ENCODE data around the gene MTAP. TPM values are rescaled to one million over a fixed set of nuclear protein-coding genes. Genes with fewer than 3 reads are reported as not detected.

The MTAP gene
- polyA plus RNA-seq, 3 donors: 33.7 to 46.5 (median 43.6) TPM

Other genes with a start within 250 kb of the MTAP start
- under 1 TPM in 1 of 3 donors, not detected in 2; 0.29 TPM for gene CDKN2A, start 191.8 kb downstream of the MTAP start, polyA plus RNA-seq (ENCODE audit: insufficient read length in 3 of 3)
- gene CDKN2B-AS1, start 192.2 kb downstream of the MTAP start, polyA plus RNA-seq (ENCODE audit: insufficient read length in 3 of 3): under 1 TPM in 2 of 3 donors, not detected in 1; 0.12 to 0.13 TPM
- under 1 TPM; 0.38 to 0.44 (median 0.40) TPM for gene CDKN2B, start 206.7 kb downstream of the MTAP start, polyA plus RNA-seq (ENCODE audit: insufficient read length in 3 of 3)

Measured in renal pelvis (tissue), 3 donors.